Endothelial cell of umbilical vein (primary cell): ENCODE results near the gene GRK6. TPM values are rescaled to one million over a fixed set of nuclear protein-coding genes. Genes with fewer than 3 reads are reported as not detected.

Experiments
- BruUV-seq: library from RNA; stranded (reverse); fragments of 400-500 nt; replicated peaks from 2 replicates; lab custom pipeline; 2021; lab: Mats Ljungman, UMichigan
- CTCF ChIA-PET: fragments of 300-600, 350-600 bp; sonication (Branson Sonifier 250); formaldehyde crosslinking; loops from one replicate; lab custom pipeline; 2021; ENCODE audit warnings: antibody characterized with exemption, inconsistent platforms; lab: Charles Lee
- POLR2A ChIA-PET: fragments of 300-600, 350-600 bp; sonication (Branson Sonifier 250); formaldehyde crosslinking; loops from one replicate; lab custom pipeline; 2021; ENCODE audit warnings: antibody characterized with exemption, inconsistent platforms; lab: Charles Lee
- DNase-seq: peaks from one replicate; pipeline ENCODE4 v3.0.0-alpha.2; 2011; ENCODE audit warnings: low read depth, low spot score
- FAIRE-seq: peaks from 2 replicates; lab custom pipeline; 2011; peaks lifted over from hg19 to GRCh38; lab: Jason Lieb, UNC
- H2AFZ ChIP-seq: 2 replicates; pipeline ENCODE4 v1.6.0; 2012; ENCODE audit warnings: low read depth, low read length, control low read depth, inconsistent platforms
- H3K27ac ChIP-seq: 2 replicates; pipeline ENCODE4 v1.5.1; 2011; ENCODE audit warnings: low read depth, mild to moderate bottlenecking, control low read depth, low read length, moderate library complexity; ENCODE audit not compliant: insufficient read depth
- H3K27me3 ChIP-seq, 2 experiments: 2 replicates each; pipeline versions ENCODE4 v1.6.0 to v1.6.1; 2011; ENCODE audit warnings: low read length in 2 of 2, mixed read lengths in 1 of 2; ENCODE audit not compliant: control insufficient read depth in 2 of 2, insufficient read depth in 2 of 2
- H3K36me3 ChIP-seq, 2 experiments: 2 replicates in 1 of 2; 3 replicates in 1 of 2; pipeline ENCODE4 v1.5.1; 2011; ENCODE audit warnings: low read length in 2 of 2, mild to moderate bottlenecking in 1 of 2, moderate library complexity in 1 of 2; ENCODE audit not compliant: control insufficient read depth in 2 of 2, insufficient read depth in 2 of 2; ENCODE audit errors: extremely low read depth in 1 of 2
- H3K4me1 ChIP-seq: 3 replicates; pipeline ENCODE4 v1.5.1; 2011; ENCODE audit warnings: mild to moderate bottlenecking, low read length; ENCODE audit not compliant: control insufficient read depth, insufficient read depth; ENCODE audit errors: extremely low read depth
- H3K4me2 ChIP-seq: 2 replicates; pipeline ENCODE4 v1.6.1; 2011; ENCODE audit warnings: low read length, control low read depth, mixed read lengths; ENCODE audit not compliant: insufficient read depth
- H3K4me3 ChIP-seq, 3 experiments: fragments of 200-600 bp in 1 of 3; sonication (generic), shearing (Covaris generic) in 1 of 3; replicated peaks in 1 of 3; 2 replicates each; pipeline ENCODE4 v1.5.1; 2011 to 2016; ENCODE audit warnings: control low read depth in 3 of 3, low read length in 3 of 3, mild to moderate bottlenecking in 2 of 3, inconsistent platforms in 1 of 3, low read depth in 1 of 3, moderate library complexity in 1 of 3; ENCODE audit not compliant: insufficient read depth in 1 of 3
- H3K79me2 ChIP-seq: 2 replicates; pipeline ENCODE4 v1.6.0; 2012; ENCODE audit warnings: low read length, inconsistent platforms; ENCODE audit not compliant: control insufficient read depth, insufficient read depth
- H3K9ac ChIP-seq: replicated peaks from 2 replicates; pipeline ENCODE3; 2011; ENCODE audit warnings: low read length, control low read depth; ENCODE audit not compliant: insufficient read depth; ENCODE audit errors: extremely low read depth
- H3K9me1 ChIP-seq: replicated peaks from 3 replicates; pipeline ENCODE4 v1.6.0; 2011; ENCODE audit warnings: mild to moderate bottlenecking, low read length; ENCODE audit not compliant: control insufficient read depth, insufficient read depth; ENCODE audit errors: extremely low read depth
- H3K9me3 ChIP-seq: replicated peaks from 2 replicates; pipeline ENCODE4 v1.5.1; 2012; ENCODE audit warnings: low read length, inconsistent platforms; ENCODE audit not compliant: control insufficient read depth, insufficient read depth
- H4K20me1 ChIP-seq: replicated peaks from 2 replicates; pipeline ENCODE3; 2011; ENCODE audit warnings: mild to moderate bottlenecking, low read length; ENCODE audit not compliant: control insufficient read depth, insufficient read depth; ENCODE audit errors: extremely low read depth
- EZH2 ChIP-seq: IDR thresholded peaks from 2 replicates; pipeline ENCODE4 v1.6.1; 2012; ENCODE audit warnings: borderline replicate concordance, low read depth, mild to moderate bottlenecking, moderate library complexity, low read length, inconsistent platforms; ENCODE audit not compliant: severe bottlenecking
- FOS ChIP-seq: IDR thresholded peaks from 2 replicates; pipeline ENCODE4 v1.6.1; 2011; ENCODE audit warnings: mild to moderate bottlenecking, low read length, moderate library complexity, borderline replicate concordance; ENCODE audit not compliant: insufficient read depth
- JUN ChIP-seq: IDR thresholded peaks from 2 replicates; pipeline ENCODE4 v1.6.1; 2011; ENCODE audit warnings: borderline replicate concordance, low read depth; ENCODE audit not compliant: insufficient read length, insufficient read depth
- MYC ChIP-seq: IDR thresholded peaks from one replicate; pipeline ENCODE4 v1.6.1; 2011; ENCODE audit warnings: mild to moderate bottlenecking, low read depth, low read length
- POLR2A ChIP-seq: IDR thresholded peaks from 2 replicates; pipeline ENCODE4 v1.6.1; 2012; ENCODE audit warnings: low read depth, mild to moderate bottlenecking, control low read depth, low read length
- dilution Hi-C: fragments of 300-500 bp; cut with MboI; formaldehyde crosslinking; loops from one replicate; pipeline ENCODE4 v1.15.0; 2019; ENCODE audit warnings: low sequenced_read_pairs; ENCODE audit not compliant: extremely low pct_ligation_motif_present
- intact Hi-C: fragments of 100-400 bp; cut with micrococcal nuclease; formaldehyde crosslinking; loops from one replicate; pipeline ENCODE4 v1.10.0; 2022
- polyA plus RNA-seq, 4 experiments: library from polyadenylated mRNA; depleted of rRNA in 3 of 4; stranded (reverse) in 3 of 4; unstranded in 1 of 4; fragments of >200 nt; gene quantifications; 2 replicates each; pipeline versions ENCODE4 v1.2.1 to v1.2.3, GENCODE V29; 2011 to 2012; ENCODE audit warnings: missing spikeins in 1 of 4
- total RNA-seq: library from RNA; stranded (reverse); gene quantifications from 2 replicates; pipeline ENCODE4 v1.2.3, GENCODE V29; 2021
- TF ChIP-seq, protein P1 (sequence below): IDR thresholded peaks from 2 replicates; pipeline ENCODE4 v1.6.1; 2011; ENCODE audit not compliant: insufficient read depth, insufficient read length

Gene GRK6
- total and polyA plus RNA-seq, 2 donors (not counting 3 experiments of a cell fraction or from before 2014, with no cell fraction given), result 28.9 to 36.4 TPM

DNA sequence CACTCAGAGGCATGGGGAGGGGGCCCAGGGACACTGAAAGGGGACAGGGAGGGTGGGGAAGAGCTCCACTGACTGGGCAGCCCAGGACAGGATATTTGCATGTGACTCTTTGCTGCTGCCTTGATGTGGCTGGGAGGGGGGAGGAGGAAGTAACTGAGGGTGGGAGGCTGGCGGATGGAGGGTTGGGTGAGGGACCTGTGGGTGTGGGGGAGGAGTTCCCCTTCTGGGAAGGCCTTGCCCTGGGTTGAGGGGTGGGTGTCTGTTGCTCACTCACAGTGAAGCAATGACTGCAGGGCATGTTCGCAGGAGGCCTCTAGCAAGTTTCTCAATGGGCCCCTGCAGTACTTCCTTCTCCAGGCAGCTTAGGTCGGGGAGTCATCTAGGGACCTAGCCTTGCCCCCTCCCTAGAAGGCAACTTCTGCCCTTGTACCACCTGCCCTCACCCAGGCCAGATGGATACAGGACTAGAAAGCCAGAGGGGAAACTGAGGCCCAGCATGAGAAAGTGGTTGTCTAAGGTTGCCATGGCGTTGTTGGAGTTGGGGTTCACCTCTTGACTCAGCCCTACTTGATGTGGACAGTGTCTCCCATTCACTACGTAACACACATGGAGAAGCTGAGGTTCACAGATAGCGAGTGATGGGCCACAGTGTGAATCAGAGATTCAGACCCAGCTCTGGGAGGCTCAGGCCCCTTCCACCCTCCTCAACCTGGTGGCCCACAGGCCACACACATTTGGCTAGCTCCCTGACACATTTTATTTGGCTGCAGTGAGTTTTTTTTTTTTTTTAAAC lies 3.0 kb downstream of the GRK6 start:
- H3K9me1 ChIP-seq, result no peaks in the 10 kb centered on the region
- H3K27ac ChIP-seq, result no peak overlapping the region
- peaks cover 9 to 24% of the 10 kb centered on the region in 2 experiments for H3K36me3 ChIP-seq
- no TSS peak for BruUV-seq
- no peaks in the 10 kb centered on the region for H4K20me1 ChIP-seq
- ChIA-PET POLR2A (no interaction called here), CTCF (interaction anchor here (0.8 to 5.2 kb wide), 4 partner anchors 10 to 39 kb away, joined by 3 to 27 read pairs (median 8); no protein-coding TSS in a partner anchor)
- dilution Hi-C loops (no loop called here), intact Hi-C loops (no loop called here)
- peaks cover 27% of the 10 kb centered on the region for H3K79me2 ChIP-seq
- FAIRE-seq, result no peak
- no peak overlapping the region for H3K4me3 ChIP-seq
- no peak overlapping the region for H3K9ac ChIP-seq
- no peaks in the 10 kb centered on the region for H3K27me3 ChIP-seq
- peaks cover 14% of the 10 kb centered on the region for H3K4me1 ChIP-seq
- no peak for DNase-seq
- TF ChIP-seq FOS (no peak), EZH2 (no peak)
- no peak overlapping the region for H3K4me2 ChIP-seq
- no peaks in the 10 kb centered on the region for H3K9me3 ChIP-seq
- H2AFZ ChIP-seq, result no peak overlapping the region

DNA sequence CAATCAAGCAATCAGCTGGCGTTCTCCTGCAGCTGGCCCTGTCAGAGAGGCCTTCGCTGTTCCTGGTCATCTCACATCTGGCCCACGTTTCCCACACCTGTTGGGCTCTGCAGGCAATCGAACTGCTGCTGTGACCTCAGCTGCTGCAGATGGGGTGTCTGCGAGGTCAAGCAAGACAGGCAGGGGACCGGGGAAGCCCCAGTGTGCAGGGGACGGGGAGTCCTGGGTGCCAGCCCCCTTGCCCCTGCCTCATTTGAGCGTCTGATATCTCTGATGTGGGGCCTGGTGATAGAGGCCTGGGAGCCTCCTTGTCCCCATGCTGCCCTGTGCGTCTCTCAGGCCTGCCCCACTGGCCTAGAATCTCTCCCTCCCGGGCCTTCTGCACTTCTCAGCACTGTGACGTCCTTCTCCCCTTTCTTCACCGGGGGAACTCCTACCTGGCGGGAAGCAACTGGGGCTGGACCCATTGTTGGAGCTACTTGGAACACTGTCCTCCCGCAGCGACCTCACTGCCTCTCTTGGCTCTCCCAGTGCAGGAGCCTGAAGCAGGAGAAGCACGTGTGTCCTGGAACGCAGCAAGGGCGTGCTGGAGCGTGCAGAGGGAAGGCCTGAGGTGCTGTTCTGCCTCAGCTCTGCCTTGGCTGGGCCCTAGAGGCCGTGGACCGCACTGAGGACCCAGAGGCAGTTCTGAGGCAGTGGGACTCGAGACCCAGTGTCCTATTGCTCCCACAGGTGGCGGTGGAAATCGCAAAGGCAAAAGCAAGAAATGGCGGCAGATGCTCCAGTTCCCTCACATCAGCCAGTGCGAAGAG lies 3.9 kb downstream of the GRK6 start:
- no peak for TF ChIP-seq MYC
- TF ChIP-seq EZH2, result no peak
- TF ChIP-seq FOS, result no peak
- TF ChIP-seq, protein P1, sequence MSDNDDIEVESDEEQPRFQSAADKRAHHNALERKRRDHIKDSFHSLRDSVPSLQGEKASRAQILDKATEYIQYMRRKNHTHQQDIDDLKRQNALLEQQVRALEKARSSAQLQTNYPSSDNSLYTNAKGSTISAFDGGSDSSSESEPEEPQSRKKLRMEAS, result no peak
- no peak for TF ChIP-seq POLR2A
- no peak for TF ChIP-seq JUN
- intact Hi-C loops, result no loop called here
- FAIRE-seq, result no peak

More for the DNA sequence above, 3.9 kb downstream of the GRK6 start:
- no peak overlapping the region for H3K27ac ChIP-seq
- CTCF ChIA-PET, result interaction anchor here (0.8 to 1.6 kb wide), 4 partner anchors 9 to 40 kb away, joined by 3 read pairs; partner anchors contain the start of gene F12
- no peak for DNase-seq
- peaks cover 12% of the 10 kb centered on the region for H3K4me1 ChIP-seq
- peaks cover 11 to 27% of the 10 kb centered on the region in 2 experiments for H3K36me3 ChIP-seq
- POLR2A ChIA-PET, result no interaction called here
- no TSS peak for BruUV-seq
- no peak overlapping the region for H2AFZ ChIP-seq
- H3K9me1 ChIP-seq, result no peaks in the 10 kb centered on the region
- H3K27me3 ChIP-seq, result no peaks in the 10 kb centered on the region
- dilution Hi-C loops, result no loop called here
- no peaks in the 10 kb centered on the region for H4K20me1 ChIP-seq
- H3K4me2 ChIP-seq, result no peak overlapping the region
- no peaks in the 10 kb centered on the region for H3K9me3 ChIP-seq
- H3K4me3 ChIP-seq, result no peak overlapping the region
- no peak overlapping the region for H3K9ac ChIP-seq
- peaks cover 27% of the 10 kb centered on the region for H3K79me2 ChIP-seq
